ENCODE measurements around the gene SUSD6.

SUSD6 gene

GRCh38 chr14:69611172-69612013 is at the start of gene SUSD6:
Gene SUSD6 (plus strand): TSS chr14:69611596. CDS start chr14:69658593, 46,997 bp downstream.
- DNase-seq (ENCODE audit: low read depth): peak; percentile 82

DNA sequence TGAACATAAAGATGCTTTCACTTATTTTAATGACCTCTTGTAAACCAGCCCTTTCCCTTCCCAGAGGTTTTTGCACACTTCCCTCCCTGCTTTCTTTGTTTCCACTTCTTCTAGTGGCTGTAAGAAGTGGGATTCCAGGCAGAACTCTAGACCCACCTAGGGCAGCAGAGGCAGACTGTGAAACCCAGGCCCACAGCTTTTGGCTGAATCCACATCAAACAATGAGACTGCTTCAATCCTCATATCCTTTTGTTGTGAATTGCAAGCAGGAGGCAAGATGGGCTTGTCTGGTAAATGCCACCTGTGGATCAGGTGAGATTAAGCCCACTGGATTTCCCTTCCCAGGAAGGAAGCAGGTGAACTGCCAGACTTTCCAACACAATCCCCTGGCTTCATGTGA is 49.5 kb upstream of the SUSD6 start:
- DNase-seq (ENCODE audit: low read depth): no peak

- DNase-seq (ENCODE audit: low read depth): no peak
Measured at GRCh38 chr14:69567563-69567962, 43.8 kb upstream of the SUSD6 start.

DNA sequence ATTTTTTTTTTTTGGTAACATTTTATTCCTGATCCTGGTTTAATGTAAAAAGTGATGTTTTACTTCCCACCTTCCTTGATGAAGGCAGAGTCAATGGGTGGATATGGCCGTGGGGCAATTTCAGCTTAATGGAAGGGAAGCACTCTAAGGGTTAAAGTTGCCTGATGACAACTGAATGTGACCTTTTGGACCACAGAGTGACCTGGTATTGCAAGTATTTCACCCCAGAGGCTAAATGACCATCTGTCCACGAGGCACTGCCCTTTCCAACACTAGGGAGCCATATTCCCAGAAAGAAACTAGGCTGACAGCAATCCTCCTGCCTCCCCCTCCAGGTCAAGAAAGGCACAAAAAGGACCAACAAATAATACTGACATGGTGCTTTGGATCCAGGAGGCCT is 41.5 kb upstream of the SUSD6 start:
- no peak for DNase-seq (ENCODE audit: low read depth)

DNA sequence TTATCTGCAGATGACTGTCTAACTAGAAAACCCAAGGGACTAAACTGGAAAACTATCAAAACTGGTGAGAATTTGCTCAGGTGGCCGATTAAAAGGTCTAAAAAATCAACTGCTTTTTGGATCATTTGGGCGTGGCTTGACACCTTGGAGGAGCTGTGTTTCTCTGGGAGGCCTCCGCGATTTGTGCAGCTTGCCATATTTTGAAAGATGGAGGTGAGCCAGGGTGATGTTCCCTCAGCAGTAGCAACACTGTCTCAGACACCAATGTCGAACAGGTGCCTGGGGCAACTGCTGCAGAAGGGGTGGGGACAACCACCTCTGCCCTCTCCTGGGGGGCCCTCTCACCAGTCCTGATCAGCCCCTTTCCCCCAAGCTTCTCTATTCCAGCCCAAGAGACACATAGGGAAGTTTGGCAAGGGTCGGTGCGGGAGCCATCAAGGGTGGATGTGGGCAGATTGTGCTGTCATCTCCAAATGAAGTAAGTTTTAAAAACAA is 40.5 kb upstream of the SUSD6 start:
- no peak for DNase-seq (ENCODE audit: low read depth)

- no peak for DNase-seq (ENCODE audit: low read depth)
Measured at GRCh38 chr14:69571449-69572029, 39.9 kb upstream of the SUSD6 start.

- DNase-seq (ENCODE audit: low read depth): no peak
Measured at GRCh38 chr14:69572030-69572840, 39.2 kb upstream of the SUSD6 start.

- no peak for DNase-seq (ENCODE audit: low read depth)
Measured at GRCh38 chr14:69572841-69573135, 38.6 kb upstream of the SUSD6 start.

- no peak for DNase-seq (ENCODE audit: low read depth)
Measured at GRCh38 chr14:69573205-69573830, 38.1 kb upstream of the SUSD6 start.

GRCh38 chr14:69573831-69574262 is 37.5 kb upstream of the SUSD6 start:
- DNase-seq (ENCODE audit: low read depth): no peak

DNA sequence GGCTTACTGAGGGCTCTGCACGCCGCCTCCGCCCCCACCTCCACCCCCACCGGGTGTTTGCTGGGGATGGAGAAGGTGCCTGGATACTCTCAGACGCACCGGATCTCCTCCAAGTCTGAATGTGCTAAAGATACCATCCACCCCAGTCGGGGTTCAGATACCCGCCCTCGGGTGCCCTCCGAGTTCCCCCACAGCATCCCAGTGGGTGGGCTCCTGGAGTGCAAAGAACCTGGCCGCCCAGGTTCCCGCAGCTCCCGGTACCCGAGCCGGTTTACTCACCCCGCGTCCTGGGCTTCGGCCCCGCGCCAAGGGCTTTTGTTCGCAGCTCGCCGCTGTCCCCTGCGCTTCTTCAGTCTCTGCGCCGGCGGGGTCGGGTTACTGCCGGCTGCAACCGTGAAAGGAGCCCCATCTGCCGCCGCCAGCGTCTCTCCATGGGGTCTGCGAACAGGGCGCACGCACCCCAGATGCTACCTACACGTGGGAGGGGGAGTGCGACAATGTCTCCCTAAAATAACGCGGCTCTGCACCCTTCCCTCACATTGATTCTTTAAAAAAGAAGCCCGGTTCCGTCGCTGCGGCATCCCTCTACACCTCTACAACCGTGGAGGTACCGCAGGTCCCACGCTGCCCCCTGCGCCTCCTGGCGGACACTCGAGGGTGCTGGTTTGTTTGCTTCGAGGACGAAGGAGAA is 37.0 kb upstream of the SUSD6 start, which contains the start of gene CCDC177:
TSS of gene CCDC177 (minus strand) at position 609 of the 691 bp plus-strand sequence. CDS start 1,249 bp downstream, outside the sequence.
- peak; percentile 67 for DNase-seq (ENCODE audit: low read depth)

DNA sequence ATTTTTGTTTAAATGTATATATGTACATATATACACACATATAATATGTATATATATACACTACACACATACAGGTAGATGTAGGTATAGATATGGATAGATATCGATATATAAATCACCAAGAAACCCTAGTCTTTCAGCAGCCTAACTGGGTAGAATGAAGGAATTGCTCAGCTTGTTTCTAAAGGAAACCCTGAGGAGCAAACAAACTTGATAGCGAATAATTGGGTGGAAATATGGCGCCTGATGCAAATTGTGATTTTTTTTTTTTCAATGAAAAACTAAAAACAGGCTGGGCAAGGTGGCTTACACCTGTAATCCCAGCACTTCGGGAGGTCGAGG is 36.5 kb upstream of the SUSD6 start:
- no peak for DNase-seq (ENCODE audit: low read depth)

DNA sequence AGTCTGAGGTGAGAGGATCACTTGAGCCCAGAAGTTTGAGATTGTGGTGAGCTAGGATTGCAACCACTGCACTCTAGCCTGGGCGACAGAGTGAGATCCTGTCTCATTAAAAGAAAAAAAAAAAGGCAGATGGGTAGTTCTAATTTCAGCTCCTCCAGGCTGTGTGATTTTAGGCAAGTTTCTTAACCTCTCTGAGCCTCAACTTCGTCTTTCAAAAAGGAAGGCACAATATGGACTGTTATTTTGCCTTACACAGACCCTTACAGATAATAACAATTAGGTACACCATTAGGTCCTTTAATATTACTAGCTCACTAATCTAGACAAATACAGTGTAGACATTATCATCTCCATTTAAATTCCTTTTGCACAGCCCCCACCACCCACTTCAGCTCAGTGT is 31.9 kb upstream of the SUSD6 start:
- DNase-seq (ENCODE audit: low read depth): no peak

DNA sequence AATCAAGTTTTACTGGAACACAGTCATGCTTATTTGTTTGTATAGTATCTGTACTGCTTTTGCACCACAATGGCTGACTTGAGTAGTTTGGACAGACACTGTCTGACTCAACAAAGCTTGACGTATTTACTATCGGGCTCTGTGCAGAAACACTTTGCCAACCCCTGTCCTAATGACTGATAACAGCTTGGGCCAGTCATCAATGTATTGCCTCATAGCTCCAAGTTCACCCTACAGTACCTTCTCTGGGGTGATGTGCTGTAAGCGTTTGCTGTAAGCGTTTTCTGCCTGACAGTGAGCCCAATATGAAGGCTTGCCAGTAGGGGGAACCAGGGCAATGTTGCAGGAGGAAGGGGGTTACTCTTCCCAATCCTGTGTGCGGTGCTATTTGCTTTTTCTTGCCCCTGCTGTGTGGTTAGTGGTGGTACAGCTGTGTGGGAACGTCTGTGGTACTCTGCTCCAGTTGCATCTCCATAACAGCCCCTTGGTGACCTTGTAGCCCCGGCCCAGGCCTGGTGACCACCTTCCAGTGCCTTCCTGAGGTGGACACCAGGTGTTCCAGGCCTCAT is 31.3 kb upstream of the SUSD6 start:
- DNase-seq (ENCODE audit: low read depth): no peak

DNA sequence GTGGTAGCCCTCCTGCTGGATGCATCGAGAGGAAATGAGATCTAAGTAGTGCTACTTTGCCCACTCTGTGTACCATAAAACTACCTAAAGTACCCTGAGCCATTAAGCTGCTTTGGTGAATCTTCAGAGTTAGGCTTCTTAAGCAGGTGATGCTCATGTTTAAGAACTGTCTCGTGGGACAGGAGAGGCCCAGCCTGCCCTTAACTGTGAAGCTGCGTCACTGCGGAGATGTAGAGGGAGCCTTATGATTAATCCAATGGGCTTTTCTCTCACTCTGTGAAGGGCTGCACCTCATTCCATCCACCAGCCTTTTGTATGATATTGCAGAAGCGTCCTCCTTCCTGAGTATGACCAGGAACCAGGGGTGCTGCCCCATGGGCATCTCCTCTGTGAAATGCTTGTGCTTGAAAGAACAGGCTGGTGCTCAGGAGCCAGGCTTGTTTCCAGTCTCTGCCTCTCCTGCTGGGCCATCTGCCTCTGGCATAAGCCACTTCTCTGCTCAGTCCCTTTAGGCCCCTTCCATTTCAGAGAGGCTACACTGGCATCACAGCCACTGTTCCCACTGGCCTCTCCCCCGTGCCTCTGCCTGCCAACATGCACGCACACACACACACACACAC is 30.0 kb upstream of the SUSD6 start:
- no peak for DNase-seq (ENCODE audit: low read depth)

DNA sequence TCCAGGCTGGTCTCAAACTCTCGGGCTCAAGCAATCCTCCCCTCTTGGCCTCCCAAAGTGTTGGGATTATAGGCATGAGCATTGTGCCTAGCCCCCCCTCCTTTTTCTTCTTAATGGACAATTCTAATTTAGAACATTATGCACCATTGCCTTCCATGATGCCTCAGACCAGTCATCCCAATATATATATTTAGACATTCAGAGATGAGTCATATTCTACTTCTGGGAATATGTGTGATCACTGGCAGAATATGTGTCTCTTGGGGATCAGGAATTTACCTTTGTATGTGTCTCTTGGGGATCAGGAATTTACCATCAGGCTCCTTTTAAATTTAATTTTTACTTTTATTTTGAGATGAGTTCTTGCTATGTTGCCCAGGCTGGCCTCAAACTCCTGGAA is 29.2 kb upstream of the SUSD6 start:
- DNase-seq (ENCODE audit: low read depth): no peak

DNA sequence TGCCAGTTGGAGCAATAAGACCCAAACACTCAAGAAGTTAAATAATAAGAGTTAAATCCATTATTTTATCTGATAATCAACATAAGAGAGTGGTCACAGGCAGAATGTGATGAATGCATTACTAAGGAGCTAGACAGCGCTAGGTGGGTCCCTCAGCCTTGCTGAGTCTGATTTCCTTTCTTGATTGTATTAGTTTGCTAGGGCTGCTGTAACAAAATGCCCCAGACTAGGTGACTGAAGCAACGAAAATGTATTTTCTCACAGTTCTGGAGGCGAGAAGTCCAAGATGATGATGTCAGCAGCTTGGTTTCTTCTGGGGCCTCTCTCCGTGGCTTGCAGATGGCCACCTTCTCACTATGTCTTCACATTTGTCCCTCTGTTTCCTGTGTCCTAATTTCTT is 28.6 kb upstream of the SUSD6 start:
- no peak for DNase-seq (ENCODE audit: low read depth)

DNA sequence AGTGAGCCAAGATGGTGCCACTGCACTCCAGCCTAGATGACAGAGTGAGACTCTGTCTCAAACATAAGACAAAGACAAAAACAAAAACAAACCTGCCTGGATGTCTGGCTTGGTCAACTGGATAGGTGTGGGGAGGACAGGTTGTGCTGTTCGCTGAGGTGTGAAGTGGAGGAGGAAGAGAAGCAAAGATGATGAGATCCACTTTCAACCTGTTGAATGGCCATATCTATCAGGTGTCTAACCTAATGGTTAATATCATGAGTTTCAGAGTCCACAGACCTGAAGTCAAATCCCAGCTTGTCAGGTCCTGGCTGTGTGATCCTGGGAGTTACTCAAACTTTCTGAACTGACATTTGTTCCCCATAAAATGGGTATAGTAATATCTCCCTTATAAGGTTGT is 27.0 kb upstream of the SUSD6 start:
- no peak for DNase-seq (ENCODE audit: low read depth)

DNA sequence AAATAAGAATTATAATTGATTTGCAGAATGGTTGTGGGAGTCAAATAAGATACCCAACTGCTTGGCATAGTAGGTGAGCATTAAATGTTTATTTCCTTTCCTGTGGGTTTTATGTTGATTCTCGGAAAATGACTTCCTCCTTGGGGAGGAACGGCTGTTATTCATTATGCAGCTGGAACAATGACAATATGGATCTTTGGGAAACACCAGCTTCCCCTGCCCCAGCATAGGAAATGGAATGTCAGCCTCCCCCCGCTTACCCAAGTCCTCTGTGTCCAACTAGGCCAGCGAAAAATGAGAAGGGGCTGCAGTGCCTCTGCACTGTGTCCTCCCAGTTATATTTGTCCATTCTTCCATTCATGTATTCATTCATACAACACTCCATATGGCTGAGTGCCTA is 25.0 kb upstream of the SUSD6 start:
- no peak for DNase-seq (ENCODE audit: low read depth)

- no peak for DNase-seq (ENCODE audit: low read depth)
Measured at GRCh38 chr14:69587389-69587788, 24.0 kb upstream of the SUSD6 start.

GRCh38 chr14:69591317-69591716 is 20.1 kb upstream of the SUSD6 start:
- no peak for DNase-seq (ENCODE audit: low read depth)
